GM20000 (cell line): ENCODE data around the gene CPB2.

ENCODE experiments used
- DNase-seq: peaks from one replicate; pipeline ENCODE4 v3.0.0; 2012; ENCODE audit warnings: low spot score
- TF ChIP-seq, protein P1 (sequence below): IDR thresholded peaks from 2 replicates; pipeline ENCODE4 v1.5.1; 2012; ENCODE audit warnings: mild to moderate bottlenecking, control low read depth; ENCODE audit errors: extremely low read depth, missing control alignments

Gene CPB2

DNA sequence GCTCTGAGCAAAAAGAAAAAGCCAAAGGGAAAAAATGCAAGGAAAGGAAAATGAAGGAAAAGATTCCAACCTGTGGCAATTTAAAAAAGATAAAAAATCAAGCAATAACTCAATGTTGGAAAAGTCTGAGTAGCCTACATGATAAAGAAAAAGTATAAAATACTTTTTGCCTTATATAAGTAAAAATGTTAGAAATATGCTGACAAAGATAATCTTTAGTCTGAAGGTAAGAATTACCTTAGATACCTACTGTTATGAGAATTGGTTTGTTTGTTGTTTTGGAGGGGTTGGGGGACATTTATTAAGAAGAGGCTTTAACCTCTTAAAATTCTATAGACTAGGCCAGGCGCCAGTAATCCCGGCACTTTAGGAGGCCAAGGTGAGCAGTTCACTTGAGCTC, 29.7 kb upstream of the CPB2 start:
- TF ChIP-seq, protein P1, sequence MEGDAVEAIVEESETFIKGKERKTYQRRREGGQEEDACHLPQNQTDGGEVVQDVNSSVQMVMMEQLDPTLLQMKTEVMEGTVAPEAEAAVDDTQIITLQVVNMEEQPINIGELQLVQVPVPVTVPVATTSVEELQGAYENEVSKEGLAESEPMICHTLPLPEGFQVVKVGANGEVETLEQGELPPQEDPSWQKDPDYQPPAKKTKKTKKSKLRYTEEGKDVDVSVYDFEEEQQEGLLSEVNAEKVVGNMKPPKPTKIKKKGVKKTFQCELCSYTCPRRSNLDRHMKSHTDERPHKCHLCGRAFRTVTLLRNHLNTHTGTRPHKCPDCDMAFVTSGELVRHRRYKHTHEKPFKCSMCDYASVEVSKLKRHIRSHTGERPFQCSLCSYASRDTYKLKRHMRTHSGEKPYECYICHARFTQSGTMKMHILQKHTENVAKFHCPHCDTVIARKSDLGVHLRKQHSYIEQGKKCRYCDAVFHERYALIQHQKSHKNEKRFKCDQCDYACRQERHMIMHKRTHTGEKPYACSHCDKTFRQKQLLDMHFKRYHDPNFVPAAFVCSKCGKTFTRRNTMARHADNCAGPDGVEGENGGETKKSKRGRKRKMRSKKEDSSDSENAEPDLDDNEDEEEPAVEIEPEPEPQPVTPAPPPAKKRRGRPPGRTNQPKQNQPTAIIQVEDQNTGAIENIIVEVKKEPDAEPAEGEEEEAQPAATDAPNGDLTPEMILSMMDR = no peak
- no peak for DNase-seq

DNA sequence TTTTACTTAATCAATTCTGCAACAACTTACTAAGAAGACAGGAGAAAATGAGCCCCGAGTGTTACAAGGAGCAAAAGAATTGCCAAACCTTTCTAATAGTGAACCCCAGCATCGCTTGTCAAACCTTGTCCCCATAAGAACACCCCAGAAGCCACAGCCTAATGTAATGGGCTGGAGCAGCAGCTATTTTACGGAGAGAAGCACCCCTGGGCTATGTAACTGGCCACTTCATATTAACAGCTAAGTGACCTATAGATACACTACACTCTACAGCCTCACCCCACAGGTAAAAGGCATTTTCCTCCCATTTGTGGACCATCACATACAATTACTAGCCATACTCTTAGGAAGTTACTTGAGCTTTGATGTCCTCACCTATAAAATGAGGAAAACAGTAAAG, 27.3 kb upstream of the CPB2 start:
- no peak for DNase-seq
- TF ChIP-seq, protein P1 = no peak

DNA sequence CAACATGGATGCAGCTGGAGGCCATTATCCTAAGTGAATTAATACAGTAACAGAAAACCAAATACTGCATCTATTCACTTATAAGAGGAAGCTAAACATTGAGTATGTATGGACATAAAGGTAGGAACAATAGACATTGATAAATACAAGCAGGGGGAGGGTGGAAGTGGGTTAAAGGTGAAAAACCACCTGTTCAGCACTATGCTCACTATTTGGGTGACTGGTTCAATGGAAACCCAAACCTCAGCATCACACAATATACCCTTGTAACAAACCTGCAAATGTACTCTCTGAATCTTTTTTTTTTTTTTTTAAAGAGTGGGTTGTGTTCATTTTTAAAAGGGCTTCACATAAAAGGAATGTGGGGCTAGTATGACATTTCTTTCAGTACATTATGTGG, 26.9 kb upstream of the CPB2 start:
- TF ChIP-seq, protein P1 = no peak
- DNase-seq = no peak

DNA sequence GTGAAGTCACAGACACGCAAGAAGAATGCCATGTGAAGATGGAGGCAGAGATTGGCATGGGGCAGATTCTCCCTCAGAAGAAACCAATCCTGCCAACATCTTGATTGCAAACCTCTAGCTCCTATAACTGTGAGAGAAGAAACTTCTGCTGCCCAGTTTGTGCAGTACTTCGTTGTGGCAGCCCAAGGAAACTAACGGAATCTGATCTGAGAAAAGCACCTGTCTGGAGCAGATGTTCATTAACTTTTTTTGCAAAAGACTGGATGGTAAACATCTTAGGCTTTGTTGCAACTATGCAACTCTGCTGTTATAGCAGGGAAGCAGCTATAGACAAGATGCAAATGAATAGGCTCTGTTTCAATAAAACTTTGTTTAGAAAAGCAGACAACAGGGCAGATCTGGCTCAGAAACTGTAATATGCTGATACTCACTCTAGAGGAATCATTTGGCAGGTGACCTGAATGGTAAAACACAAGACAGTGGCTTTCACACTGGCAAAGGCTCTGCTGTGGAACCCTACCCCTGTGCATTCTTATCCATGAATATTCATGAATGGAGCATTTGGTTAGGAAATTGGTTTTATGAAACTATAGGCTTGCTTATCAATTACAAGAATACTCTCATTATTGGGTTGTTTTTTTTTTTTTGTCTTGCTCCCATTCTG, 25.3 kb upstream of the CPB2 start:
- TF ChIP-seq, protein P1 = no peak
- DNase-seq = no peak

DNA sequence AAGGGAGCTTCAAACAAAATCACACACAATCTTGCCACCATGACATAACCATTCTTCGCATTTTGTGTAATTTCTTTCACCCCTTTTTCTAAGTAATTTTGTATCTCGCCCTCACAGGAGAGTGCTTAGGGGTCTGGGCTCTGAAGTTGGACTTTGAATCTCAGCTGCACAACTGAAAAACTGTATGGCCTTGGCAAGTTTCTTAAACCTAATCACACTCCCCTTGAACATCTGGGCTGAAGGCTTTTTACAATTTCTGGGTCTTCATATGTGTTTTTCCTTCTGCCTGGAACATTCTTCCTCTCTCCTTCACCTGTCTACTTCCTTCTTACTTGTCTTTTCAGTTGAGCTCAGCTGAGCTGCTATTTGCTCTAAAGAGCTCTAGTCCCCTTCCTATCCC, 24.3 kb upstream of the CPB2 start:
- TF ChIP-seq, protein P1 = no peak

DNA sequence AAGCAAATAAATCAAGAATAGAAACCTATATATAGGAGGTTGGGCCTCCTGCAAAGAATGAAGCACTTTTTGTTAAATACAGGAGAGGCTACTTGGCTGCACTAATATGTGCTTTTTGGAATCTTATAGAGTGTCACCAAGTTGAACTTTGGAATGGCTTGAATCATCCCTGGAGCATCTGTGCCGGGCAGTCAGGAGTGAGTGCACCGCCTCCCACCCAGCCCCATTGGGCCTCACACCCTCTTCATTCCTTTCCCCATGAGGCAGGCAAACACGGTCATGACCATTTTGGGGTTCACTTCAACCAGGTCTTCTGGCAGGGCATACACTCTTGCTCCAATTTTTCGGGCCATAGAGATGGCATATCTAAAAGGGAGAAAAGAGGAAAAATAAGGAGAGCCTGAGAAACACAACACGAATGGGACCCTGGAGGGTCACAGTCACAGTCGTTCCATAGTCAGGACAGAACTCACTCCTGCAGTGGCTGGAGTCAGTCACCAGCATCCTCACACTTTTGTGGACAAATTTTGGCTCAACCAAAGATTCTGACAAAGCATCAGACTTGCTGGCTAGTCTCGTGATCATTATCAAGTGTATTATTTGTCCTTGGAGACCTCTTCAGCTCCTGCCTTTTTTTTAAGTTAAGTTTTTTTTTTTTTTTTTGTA, 22.7 kb upstream of the CPB2 start:
- no peak for DNase-seq
- TF ChIP-seq, protein P1 = no peak

More for the DNA sequence above, 24.3 kb upstream of the CPB2 start:
- DNase-seq = no peak

DNA sequence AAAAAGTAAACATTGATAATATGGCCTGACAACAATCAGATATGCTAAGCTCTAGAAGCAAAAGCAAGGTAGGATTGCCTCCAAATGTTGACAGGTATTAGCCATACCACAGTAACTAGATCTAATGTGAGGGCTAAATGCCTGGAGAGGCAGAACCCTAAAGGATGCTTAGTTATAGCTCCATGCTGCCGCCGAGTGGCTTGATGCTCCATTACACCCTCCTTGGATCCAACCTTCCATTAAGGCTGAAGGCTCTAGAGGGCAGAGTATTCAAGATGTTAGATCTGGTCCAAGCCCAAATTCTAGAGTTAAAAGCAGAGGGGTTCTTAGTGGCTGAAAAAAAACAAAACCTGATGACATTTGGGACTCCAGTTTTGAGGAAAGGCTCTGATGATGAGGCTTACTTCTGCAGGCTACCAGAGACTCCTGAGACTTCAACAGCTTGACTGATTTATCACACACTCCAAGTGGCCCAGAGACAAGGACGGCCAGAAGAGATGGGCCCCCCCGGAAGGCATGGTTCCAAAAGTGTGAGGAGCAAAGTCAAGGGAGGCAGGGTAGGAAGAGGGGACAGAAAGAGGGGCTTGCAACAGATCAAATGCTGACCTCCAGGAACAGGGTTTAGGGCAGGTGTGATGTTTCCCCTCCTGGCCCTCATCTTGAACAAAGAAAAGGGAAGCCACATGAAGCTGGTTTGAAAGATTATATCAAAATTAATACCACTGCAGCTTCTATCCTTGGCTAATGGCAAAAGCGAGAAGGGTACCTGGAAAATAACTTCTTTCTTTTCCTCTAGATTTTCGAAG, 21.9 kb upstream of the CPB2 start:
- TF ChIP-seq, protein P1 = peak; percentile 83
- DNase-seq = peak; percentile 57
